ENCODE data around the gene PRR7.
A peak's percentile ranks its signal among the peaks of the same experiment; 100 is the strongest.

The PRR7 gene

GRCh38 chr5:177447611-177448243 is 1.1 kb downstream of the PRR7 start:
- peak overlapping the region; percentile 53 for H3K4me3 Mint-ChIP-seq
- peaks cover 31% of the 10 kb centered on the region for H3K4me1 Mint-ChIP-seq (ENCODE audit: low read depth)
- H3K27me3 Mint-ChIP-seq (ENCODE audit: low read depth) = peaks cover 13% of the 10 kb centered on the region
- H3K27ac Mint-ChIP-seq = peak overlapping the region; percentile 67
- H3K36me3 Mint-ChIP-seq (ENCODE audit: low read depth) = peaks cover 6% of the 10 kb centered on the region
- H3K9me3 Mint-ChIP-seq = no peaks in the 10 kb centered on the region
- DNase-seq (ENCODE audit: low spot score) = no peak

- peaks cover 1% of the 10 kb centered on the region for H3K36me3 Mint-ChIP-seq (ENCODE audit: low read depth)
- peaks cover 34% of the 10 kb centered on the region for H3K4me1 Mint-ChIP-seq (ENCODE audit: low read depth)
- peak overlapping the region; percentile 67 for H3K27ac Mint-ChIP-seq
- H3K27me3 Mint-ChIP-seq (ENCODE audit: low read depth) = peaks cover 18% of the 10 kb centered on the region
- DNase-seq (ENCODE audit: low spot score) = no peak
- no peaks in the 10 kb centered on the region for H3K9me3 Mint-ChIP-seq
- H3K4me3 Mint-ChIP-seq = peak overlapping the region; percentile 53
Observed at GRCh38 chr5:177448244-177448950, 1.8 kb downstream of the PRR7 start.

GRCh38 chr5:177449140-177450061 is 2.8 kb downstream of the PRR7 start:
- Mint-ChIP-seq H3K4me1 (ENCODE audit: low read depth) (peaks cover 32% of the 10 kb centered on the region), H3K27me3 (ENCODE audit: low read depth) (peaks cover 18% of the 10 kb centered on the region), H3K4me3 (peak overlapping the region; percentile 53), H3K36me3 (ENCODE audit: low read depth) (peaks cover 1% of the 10 kb centered on the region), H3K27ac (no peak overlapping the region), H3K9me3 (no peaks in the 10 kb centered on the region)
- no peak for DNase-seq (ENCODE audit: low spot score)

DNA sequence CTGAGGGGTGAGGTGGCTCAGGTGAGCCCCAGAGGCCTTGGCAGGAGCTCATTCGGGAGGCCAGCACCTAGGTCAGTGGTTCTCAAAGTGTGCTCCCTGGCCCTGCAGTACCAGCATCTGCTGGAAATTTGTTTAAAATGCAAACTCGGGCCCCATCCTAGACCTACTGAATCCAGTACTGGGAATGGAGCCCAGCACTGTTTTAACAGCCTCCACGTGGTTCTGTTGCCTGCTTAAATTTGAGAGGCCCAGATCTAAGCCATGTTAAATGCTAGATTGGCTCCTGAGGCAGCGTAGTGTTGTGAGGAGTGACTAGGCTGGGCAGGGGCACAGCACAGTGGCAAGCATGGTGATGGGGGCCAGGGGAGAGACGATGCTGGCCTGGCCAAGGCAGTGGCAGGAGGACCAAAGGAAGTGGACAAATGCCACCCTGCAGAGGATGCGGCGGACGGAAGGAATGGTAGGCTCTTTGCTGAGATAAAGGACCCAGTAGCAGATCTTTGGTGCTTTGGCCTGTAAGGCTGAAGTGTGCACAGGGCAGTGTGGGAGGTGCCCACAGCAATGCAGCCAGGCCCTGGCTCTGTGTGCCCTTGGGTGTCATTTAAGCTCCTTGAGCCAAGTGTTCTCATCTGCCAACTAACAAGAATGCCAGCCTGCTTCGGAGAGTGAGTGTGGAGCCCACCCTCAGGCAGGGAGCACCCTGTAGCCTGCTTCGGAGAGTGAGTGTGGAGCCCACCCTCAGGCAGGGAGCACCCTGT is 4.2 kb downstream of the PRR7 start:
- no peak overlapping the region for H3K4me3 Mint-ChIP-seq
- peaks cover 17% of the 10 kb centered on the region for H3K4me1 Mint-ChIP-seq (ENCODE audit: low read depth)
- H3K27me3 Mint-ChIP-seq (ENCODE audit: low read depth) = peaks cover 18% of the 10 kb centered on the region

GRCh38 chr5:177452688-177453638 is 6.3 kb downstream of the PRR7 start:
- peak overlapping the region; percentile 52 for H3K27ac Mint-ChIP-seq

More for the DNA sequence above, 4.2 kb downstream of the PRR7 start:
- H3K36me3 Mint-ChIP-seq (ENCODE audit: low read depth) = no peaks in the 10 kb centered on the region
- no peak overlapping the region for H3K27ac Mint-ChIP-seq
- no peaks in the 10 kb centered on the region for H3K9me3 Mint-ChIP-seq
- DNase-seq (ENCODE audit: low spot score) = no peak

DNA sequence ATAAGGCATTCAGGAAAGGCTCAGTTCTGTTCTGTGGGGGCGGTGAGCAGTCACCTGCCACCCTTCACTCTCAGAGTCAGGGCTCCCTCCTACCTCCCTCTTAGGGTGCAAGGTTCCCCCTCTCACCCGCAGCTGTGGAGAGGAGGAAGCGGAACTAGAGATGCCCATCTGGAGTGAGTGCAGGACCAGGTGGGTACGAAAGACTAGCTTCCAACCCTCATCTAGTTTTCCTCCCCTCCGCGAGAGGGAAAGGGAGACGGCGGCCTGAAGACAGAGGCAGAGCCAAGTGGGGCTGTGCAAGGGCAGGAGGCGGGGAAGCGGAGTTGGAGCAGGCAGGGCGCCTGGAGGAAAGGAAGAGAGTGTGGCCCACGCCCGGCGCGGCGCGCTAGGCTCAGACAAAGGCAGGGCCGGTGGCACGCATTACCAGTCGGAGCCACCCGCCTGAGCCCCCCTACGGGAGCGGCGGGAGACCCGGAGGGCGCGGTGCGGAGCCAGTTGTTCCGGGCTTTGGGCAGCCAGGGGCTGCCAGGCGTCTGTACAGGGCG is 7.3 kb downstream of the PRR7 start:
- peaks cover 13% of the 10 kb centered on the region for H3K4me1 Mint-ChIP-seq (ENCODE audit: low read depth)
- no peaks in the 10 kb centered on the region for H3K9me3 Mint-ChIP-seq
- DNase-seq (ENCODE audit: low spot score) = no peak
- H3K36me3 Mint-ChIP-seq (ENCODE audit: low read depth) = no peaks in the 10 kb centered on the region
- H3K4me3 Mint-ChIP-seq = peak overlapping the region; percentile 82
- peak overlapping the region; percentile 75 for H3K27ac Mint-ChIP-seq
- H3K27me3 Mint-ChIP-seq (ENCODE audit: low read depth) = peaks cover 11% of the 10 kb centered on the region

More at GRCh38 chr5:177452688-177453638, 6.3 kb downstream of the PRR7 start:
- Mint-ChIP-seq H3K27me3 (ENCODE audit: low read depth) (peaks cover 16% of the 10 kb centered on the region), H3K4me1 (ENCODE audit: low read depth) (peaks cover 20% of the 10 kb centered on the region), H3K9me3 (no peaks in the 10 kb centered on the region), H3K4me3 (peak overlapping the region; percentile 82), H3K36me3 (ENCODE audit: low read depth) (no peaks in the 10 kb centered on the region)
- no peak for DNase-seq (ENCODE audit: low spot score)

DNA sequence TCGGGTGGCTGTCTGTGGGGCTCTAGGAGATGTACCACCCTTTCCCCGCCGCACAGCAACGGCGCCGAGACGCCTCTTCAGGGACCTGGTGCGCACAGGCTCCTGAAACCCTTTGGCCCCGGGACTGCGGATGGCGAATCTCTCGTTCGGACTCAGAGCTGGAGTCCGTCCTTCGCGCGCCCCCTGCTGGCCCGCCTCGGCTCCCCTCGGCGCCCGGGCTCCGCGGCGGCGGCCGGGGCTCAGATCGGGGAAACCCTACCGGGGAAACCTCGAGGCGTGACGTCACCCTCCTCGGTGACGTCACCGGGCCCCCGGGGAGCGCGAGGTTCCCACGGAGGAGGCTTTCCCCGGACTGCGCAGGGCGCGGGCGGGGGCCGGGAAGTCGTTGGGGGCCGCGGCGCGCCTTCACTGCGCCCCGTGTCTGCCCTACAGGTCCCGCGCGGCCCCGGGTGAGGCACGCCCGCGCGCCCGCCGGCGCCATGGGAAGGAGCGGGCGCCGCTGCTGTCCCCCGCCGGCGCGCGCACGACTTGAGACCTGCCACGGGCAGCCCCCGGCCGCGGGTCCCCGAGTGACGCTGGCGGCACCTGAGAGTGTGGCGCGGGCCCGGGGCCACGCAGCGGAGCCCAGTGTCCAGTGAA is 7.9 kb downstream of the PRR7 start:
- Mint-ChIP-seq H3K4me3 (peak overlapping the region; percentile 82), H3K36me3 (ENCODE audit: low read depth) (no peaks in the 10 kb centered on the region), H3K27me3 (ENCODE audit: low read depth) (peaks cover 11% of the 10 kb centered on the region), H3K4me1 (ENCODE audit: low read depth) (peaks cover 13% of the 10 kb centered on the region), H3K27ac (no peak overlapping the region), H3K9me3 (no peaks in the 10 kb centered on the region)
- peak; percentile 94 for DNase-seq (ENCODE audit: low spot score)

DNA sequence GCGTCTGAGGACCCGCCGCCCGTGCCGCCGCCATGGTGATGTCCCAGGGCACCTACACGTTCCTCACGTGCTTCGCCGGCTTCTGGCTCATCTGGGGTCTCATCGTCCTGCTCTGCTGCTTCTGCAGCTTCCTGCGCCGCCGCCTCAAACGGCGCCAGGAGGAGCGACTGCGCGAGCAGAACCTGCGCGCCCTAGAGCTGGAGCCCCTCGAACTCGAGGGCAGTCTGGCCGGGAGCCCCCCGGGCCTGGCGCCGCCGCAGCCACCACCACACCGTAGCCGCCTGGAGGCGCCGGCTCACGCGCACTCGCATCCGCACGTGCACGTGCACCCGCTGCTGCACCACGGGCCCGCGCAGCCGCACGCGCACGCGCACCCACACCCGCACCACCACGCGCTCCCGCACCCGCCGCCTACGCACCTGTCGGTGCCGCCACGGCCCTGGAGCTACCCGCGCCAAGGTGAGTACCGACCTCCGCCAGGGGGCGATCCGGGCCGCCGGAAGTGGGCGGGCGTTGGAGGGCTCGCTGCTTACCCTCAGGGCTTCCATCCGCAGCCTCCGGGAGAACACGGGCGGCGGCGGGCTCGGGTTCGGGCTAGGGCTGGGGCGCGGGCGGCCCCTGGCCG is 8.5 kb downstream of the PRR7 start:
- peak; percentile 94 for DNase-seq (ENCODE audit: low spot score)
- H3K4me1 Mint-ChIP-seq (ENCODE audit: low read depth) = peaks cover 13% of the 10 kb centered on the region
- H3K9me3 Mint-ChIP-seq = no peaks in the 10 kb centered on the region
- H3K27me3 Mint-ChIP-seq (ENCODE audit: low read depth) = peaks cover 11% of the 10 kb centered on the region
- no peaks in the 10 kb centered on the region for H3K36me3 Mint-ChIP-seq (ENCODE audit: low read depth)
- H3K27ac Mint-ChIP-seq = peak overlapping the region; percentile 55
- H3K4me3 Mint-ChIP-seq = peak overlapping the region; percentile 55

- Mint-ChIP-seq H3K4me1 (ENCODE audit: low read depth) (peaks cover 13% of the 10 kb centered on the region), H3K27ac (peak overlapping the region; percentile 86), H3K27me3 (ENCODE audit: low read depth) (peaks cover 11% of the 10 kb centered on the region), H3K4me3 (peak overlapping the region; percentile 85), H3K36me3 (ENCODE audit: low read depth) (no peaks in the 10 kb centered on the region), H3K9me3 (no peaks in the 10 kb centered on the region)
- DNase-seq (ENCODE audit: low spot score) = peak; percentile 85
Observed at GRCh38 chr5:177455661-177456590, 9.3 kb downstream of the PRR7 start.

DNA sequence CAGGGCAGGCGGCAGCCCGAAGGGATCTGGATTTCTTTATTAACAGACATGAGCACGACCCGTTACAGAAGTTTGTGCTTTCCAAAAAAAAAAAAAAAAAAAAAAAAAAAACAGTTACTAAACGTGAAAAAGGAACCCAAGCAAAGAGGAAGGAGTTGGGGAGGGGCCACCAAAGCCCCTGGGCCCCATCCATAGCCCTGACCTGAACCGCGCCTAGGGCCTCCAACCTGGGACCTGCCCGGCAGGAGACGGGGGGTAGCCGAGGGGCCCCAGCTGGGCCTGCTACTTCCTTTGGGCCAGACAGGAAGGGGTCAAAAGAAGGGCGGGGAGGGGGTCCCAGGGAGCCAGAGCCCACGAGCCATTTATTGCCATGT is 10.0 kb downstream of the PRR7 start:
- H3K27me3 Mint-ChIP-seq (ENCODE audit: low read depth) = peaks cover 11% of the 10 kb centered on the region
- H3K4me3 Mint-ChIP-seq = peak overlapping the region; percentile 48
- peaks cover 2% of the 10 kb centered on the region for H3K36me3 Mint-ChIP-seq (ENCODE audit: low read depth)
- peak overlapping the region; percentile 36 for H3K27ac Mint-ChIP-seq
- H3K9me3 Mint-ChIP-seq = no peaks in the 10 kb centered on the region
- no peak for DNase-seq (ENCODE audit: low spot score)
- H3K4me1 Mint-ChIP-seq (ENCODE audit: low read depth) = peaks cover 17% of the 10 kb centered on the region

Data from T-helper 2 cell treated with Interferon-gamma antibody and Interleukin-4, amounts not matched to agents 5 μg/mL and 100 μg/mL, for 36 hours (primary cell).